Upper lobe of left lung (tissue), 6 donors: ENCODE data around the gene TTC28. TPM values are rescaled to one million over a fixed set of nuclear protein-coding genes. Genes with fewer than 3 reads are reported as not detected.

Experiments
- ATAC-seq, 2 donors: fragments of 200-7000 bp; cut with Tn5 transposase; one replicate each; pipeline ENCODE4 v1.9.1; 2022; ENCODE audit warnings: mild to moderate bottlenecking in 2 of 2, moderate library complexity in 2 of 2; ENCODE audit not compliant: low FRiP score in 2 of 2
- DNase-seq, 2 donors: peaks; one replicate each; pipeline ENCODE4 v3.0.0-alpha.2; 2019 to 2020
- H3K27ac ChIP-seq, 4 donors: fragments of 200-600 bp; sonication (generic); one replicate each; pipeline ENCODE4 v1.5.1; 2016 to 2019
- H3K27me3 ChIP-seq, 4 donors: fragments of 200-600 bp; sonication (generic); one replicate each; pipeline ENCODE4 v1.5.1; 2017 to 2019
- H3K36me3 ChIP-seq, 4 donors: fragments of 200-600 bp; sonication (generic); one replicate each; pipeline ENCODE4 v1.5.1; 2016 to 2019
- H3K4me1 ChIP-seq, 4 donors: fragments of 200-600 bp; sonication (generic); one replicate each; pipeline ENCODE4 v1.5.1; 2018 to 2019
- H3K4me3 ChIP-seq, 4 donors: fragments of 200-600 bp; sonication (generic); one replicate each; pipeline ENCODE4 v1.5.1; 2017 to 2019; ENCODE audit warnings: mild to moderate bottlenecking in 2 of 4, moderate library complexity in 1 of 4
- H3K9me3 ChIP-seq, 4 donors: fragments of 200-600 bp; sonication (generic); one replicate each; pipeline ENCODE4 v1.5.1; 2018 to 2019
- EP300 ChIP-seq, 4 donors: sonication (generic); formaldehyde crosslinking; IDR thresholded peaks; one replicate each; pipeline ENCODE4 v1.5.1; 2017; ENCODE audit warnings: antibody characterized with exemption in 4 of 4, control low read depth in 2 of 4
- POLR2A ChIP-seq, 4 donors: fragments of 450-650 bp; IDR thresholded peaks; one replicate each; pipeline ENCODE4 v1.5.1; 2016 to 2017; ENCODE audit warnings: antibody characterized with exemption in 4 of 4, mild to moderate bottlenecking in 2 of 4
- POLR2AphosphoS5 ChIP-seq, 2 donors: sonication (generic); formaldehyde crosslinking; IDR thresholded peaks; one replicate each; pipeline ENCODE4 v1.5.1; 2017; ENCODE audit warnings: antibody characterized with exemption in 2 of 2
- WGBS, 2 donors: methylation state at CpG; one replicate each; pipeline ENCODE4 v1.1.5; 2017 to 2018; 5-methylcytosine and 5-hydroxymethylcytosine counted together
- total RNA-seq, 6 donors: library from RNA; depleted of rRNA in 4 of 6; stranded (reverse); fragments of >200 nt in 4 of 6; gene quantifications; one replicate each; pipeline versions ENCODE4 v1.1.0 to v1.2.1, GENCODE V29; 2016 to 2021
- TF ChIP-seq, protein P1 (sequence below), 6 experiments: fragments of 450-650 bp in 4 of 6; fragments of 200-600 bp in 2 of 6; sonication (generic) in 2 of 6; IDR thresholded peaks; one replicate each; pipeline ENCODE4 v1.5.1; 2016 to 2019; ENCODE audit warnings: antibody characterized with exemption in 6 of 6
- donor health status: DM: no; HTN: no; CAD: no; lungs with moderate emphysema.
- donor health status: DM: no; HTN: yes; CAD: no; lungs with severe emphysema.

TTC28 gene
- total RNA-seq, 6 donors from 2014 or later: 30.1 to 69.4 (median 41.4) TPM

DNA sequence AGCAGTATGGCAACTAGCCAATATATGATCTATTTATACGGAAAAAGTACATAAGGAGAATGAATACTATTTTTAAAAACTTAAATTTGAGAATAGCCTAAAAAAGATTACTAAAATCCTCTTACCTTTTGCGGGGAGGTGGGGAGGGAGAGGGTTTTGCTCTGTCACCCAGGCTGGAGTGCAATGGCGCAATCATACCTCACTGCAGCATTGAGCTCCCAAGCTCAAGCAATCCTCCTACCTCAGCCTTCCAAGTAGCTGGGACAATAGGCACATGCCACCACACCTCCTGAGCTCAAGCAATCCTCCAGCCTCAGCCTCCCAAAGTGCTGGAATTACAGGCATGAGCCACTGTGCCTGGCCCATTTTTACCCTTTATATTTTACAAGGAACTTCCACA is 82.0 kb downstream of the TTC28 start:
- H3K36me3 ChIP-seq: no peaks in the 10 kb centered on the region
- DNase-seq: no peak
- no peak for ATAC-seq
- no peaks in the 10 kb centered on the region for H3K9me3 ChIP-seq
- no peak overlapping the region for H3K4me3 ChIP-seq
- no peaks in the 10 kb centered on the region for H3K4me1 ChIP-seq
- TF ChIP-seq, protein P1, sequence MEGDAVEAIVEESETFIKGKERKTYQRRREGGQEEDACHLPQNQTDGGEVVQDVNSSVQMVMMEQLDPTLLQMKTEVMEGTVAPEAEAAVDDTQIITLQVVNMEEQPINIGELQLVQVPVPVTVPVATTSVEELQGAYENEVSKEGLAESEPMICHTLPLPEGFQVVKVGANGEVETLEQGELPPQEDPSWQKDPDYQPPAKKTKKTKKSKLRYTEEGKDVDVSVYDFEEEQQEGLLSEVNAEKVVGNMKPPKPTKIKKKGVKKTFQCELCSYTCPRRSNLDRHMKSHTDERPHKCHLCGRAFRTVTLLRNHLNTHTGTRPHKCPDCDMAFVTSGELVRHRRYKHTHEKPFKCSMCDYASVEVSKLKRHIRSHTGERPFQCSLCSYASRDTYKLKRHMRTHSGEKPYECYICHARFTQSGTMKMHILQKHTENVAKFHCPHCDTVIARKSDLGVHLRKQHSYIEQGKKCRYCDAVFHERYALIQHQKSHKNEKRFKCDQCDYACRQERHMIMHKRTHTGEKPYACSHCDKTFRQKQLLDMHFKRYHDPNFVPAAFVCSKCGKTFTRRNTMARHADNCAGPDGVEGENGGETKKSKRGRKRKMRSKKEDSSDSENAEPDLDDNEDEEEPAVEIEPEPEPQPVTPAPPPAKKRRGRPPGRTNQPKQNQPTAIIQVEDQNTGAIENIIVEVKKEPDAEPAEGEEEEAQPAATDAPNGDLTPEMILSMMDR (IDR thresholded peaks at IDR 0.05): no peak
- no peak for TF ChIP-seq POLR2A (IDR thresholded peaks at IDR 0.05)
- no peak for TF ChIP-seq POLR2AphosphoS5 (IDR thresholded peaks at IDR 0.05)
- TF ChIP-seq EP300 (IDR thresholded peaks at IDR 0.05): no peak
- H3K27me3 ChIP-seq: no peaks in the 10 kb centered on the region
- H3K27ac ChIP-seq: no peak overlapping the region
- WGBS, 2 donors: 74 to 77% methylated on average over 3 of the region's 3 CpGs

DNA sequence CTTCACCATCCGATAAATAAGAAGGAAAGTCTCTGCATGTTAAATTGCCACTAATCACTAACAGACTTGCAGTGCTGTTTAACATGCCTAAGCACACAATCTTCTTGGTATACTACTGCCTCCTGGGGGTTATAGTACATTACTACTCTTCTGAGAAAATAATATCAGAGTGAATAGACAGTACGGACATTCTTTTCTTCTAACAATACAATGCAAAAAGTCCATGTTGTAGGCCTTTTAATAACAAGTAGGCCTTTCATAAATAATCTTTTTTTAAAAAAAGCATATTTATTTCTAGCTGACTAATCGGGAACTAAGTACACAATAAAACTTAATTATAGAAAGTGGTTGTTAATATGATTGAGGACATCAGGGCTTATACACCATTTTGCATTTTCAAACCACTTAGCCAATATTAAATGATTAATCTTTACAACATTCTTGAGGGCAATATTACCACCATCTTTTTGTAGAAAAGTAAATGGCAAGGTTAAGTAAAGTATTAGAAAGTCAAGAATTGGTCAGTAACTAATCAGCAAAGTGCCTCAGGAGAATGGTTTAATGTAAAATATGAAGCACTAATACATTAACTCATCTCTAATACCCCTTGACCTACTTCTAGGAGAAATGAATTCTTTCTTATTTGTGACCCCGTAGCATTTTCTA is 84.7 kb downstream of the TTC28 start:
- no peaks in the 10 kb centered on the region for H3K36me3 ChIP-seq
- H3K9me3 ChIP-seq: no peaks in the 10 kb centered on the region
- H3K4me1 ChIP-seq: no peaks in the 10 kb centered on the region
- H3K27me3 ChIP-seq: no peaks in the 10 kb centered on the region
- peak; percentile 83 to 86 for ATAC-seq
- no peak overlapping the region for H3K4me3 ChIP-seq
- no peak for TF ChIP-seq POLR2AphosphoS5 (IDR thresholded peaks at IDR 0.05)
- TF ChIP-seq, protein P1 (IDR thresholded peaks at IDR 0.05): peak; percentile 53 to 83 (median 75)
- TF ChIP-seq POLR2A (IDR thresholded peaks at IDR 0.05): no peak
- DNase-seq: no peak
- no peak overlapping the region for H3K27ac ChIP-seq
- WGBS, 2 donors: 30 to 32% methylated on average over 4 of the region's 4 CpGs

DNA sequence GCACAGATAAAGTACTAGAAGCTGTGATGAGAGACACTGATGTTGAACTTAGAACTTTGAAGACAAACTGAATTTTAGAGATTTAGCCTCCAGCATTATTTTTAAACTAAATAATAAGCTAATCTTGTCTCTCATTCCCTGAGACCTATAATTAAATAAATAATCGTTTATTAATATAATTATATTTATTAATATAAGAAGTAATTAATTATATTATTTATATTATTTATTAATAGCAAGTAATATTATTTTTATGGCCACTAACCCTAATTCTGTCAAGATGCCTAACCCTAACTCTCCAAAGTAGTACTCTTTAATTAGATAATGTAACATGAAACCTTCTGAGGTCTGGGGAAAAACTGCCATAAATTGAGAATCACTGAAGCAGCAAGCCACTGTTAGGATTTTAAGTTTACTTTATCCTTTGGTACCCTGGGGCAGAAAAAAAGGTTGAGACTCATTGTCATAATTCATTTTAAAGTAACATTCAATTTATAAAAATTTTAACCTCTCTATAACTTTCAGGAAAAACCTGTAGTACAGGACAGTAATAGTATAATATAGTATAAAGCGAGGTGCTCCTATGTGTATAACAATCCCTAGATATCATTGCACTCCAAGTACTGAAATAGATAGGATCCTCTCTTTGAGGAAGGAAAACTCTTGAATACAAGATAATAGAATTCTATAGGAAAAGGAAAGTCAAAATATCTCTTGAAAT is 85.4 kb downstream of the TTC28 start:
- H3K27me3 ChIP-seq: no peaks in the 10 kb centered on the region
- no peaks in the 10 kb centered on the region for H3K36me3 ChIP-seq
- H3K4me1 ChIP-seq: no peaks in the 10 kb centered on the region
- 58 to 68% methylated on average over 2 of the region's 2 CpGs for WGBS, 2 donors
- H3K27ac ChIP-seq: no peak overlapping the region
- no peaks in the 10 kb centered on the region for H3K9me3 ChIP-seq
- H3K4me3 ChIP-seq: no peak overlapping the region
- no peak for DNase-seq
- TF ChIP-seq EP300 (IDR thresholded peaks at IDR 0.05) (no peak), POLR2A (IDR thresholded peaks at IDR 0.05) (no peak), POLR2AphosphoS5 (IDR thresholded peaks at IDR 0.05) (no peak)
- TF ChIP-seq, protein P1 (IDR thresholded peaks at IDR 0.05): no peak
- ATAC-seq: no peak

DNA sequence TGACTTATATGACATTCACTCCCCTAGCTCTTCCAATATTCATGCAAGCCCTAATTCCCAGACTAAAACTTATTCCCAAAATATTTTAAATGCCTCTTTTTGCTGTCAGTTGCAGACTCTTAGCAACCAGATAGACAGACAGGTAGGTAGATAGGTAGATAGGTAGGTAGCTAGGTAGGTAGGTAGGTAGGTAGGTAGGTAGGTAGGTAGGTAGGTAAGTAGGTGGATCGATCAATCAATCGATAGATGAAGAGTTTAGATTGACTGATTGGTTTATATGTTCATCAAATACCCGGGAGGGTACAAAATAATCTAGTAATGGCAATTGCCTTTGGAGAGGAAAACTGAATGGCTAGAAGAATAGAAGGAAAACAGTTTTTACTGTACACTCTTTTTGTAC is 86.3 kb downstream of the TTC28 start:
- Histone ChIP-seq H3K36me3 (no peaks in the 10 kb centered on the region), H3K27me3 (no peaks in the 10 kb centered on the region), H3K4me3 (no peak overlapping the region), H3K9me3 (no peaks in the 10 kb centered on the region), H3K27ac (no peak overlapping the region), H3K4me1 (no peaks in the 10 kb centered on the region)
- ATAC-seq: no peak
- no peak for DNase-seq
- TF ChIP-seq, protein P1 (IDR thresholded peaks at IDR 0.05): no peak
- TF ChIP-seq EP300 (IDR thresholded peaks at IDR 0.05): no peak
- 91 to 96% methylated on average over 3 of the region's 3 CpGs for WGBS, 2 donors
